SW 1271 (cell line): ENCODE measurements around the gene MYH15.

Source experiments
- DNase-seq, 2 experiments: peaks; one replicate each; lab custom pipeline; 2025; lab: John Stamatoyannopoulos, UW

The MYH15 gene

GRCh38 chr3:108510496-108510895 is at the start of gene MYH15:
TSS of gene MYH15 (minus strand) at chr3:108510596. CDS start at chr3:108510530, 66 bp downstream.
- no peak for DNase-seq

- no peak for DNase-seq
These were observed 45.7 kb upstream of the MYH15 start for GRCh38 chr3:108555966-108556581.

GRCh38 chr3:108554913-108555571 is 44.6 kb upstream of the MYH15 start:
- no peak for DNase-seq

GRCh38 chr3:108554229-108554628 is 43.8 kb upstream of the MYH15 start:
- DNase-seq = no peak

- peak in 1 of 2 experiments; percentile 64 for DNase-seq
These were observed 42.1 kb upstream of the MYH15 start for GRCh38 chr3:108552267-108553159.

- DNase-seq = no peak
These were observed 38.5 kb upstream of the MYH15 start for GRCh38 chr3:108548886-108549285.

GRCh38 chr3:108548304-108548703 is 37.9 kb upstream of the MYH15 start:
- no peak for DNase-seq

GRCh38 chr3:108546692-108547091 is 36.3 kb upstream of the MYH15 start:
- no peak for DNase-seq

GRCh38 chr3:108546247-108546646 is 35.9 kb upstream of the MYH15 start:
- no peak for DNase-seq

- no peak for DNase-seq
These were observed 27.7 kb upstream of the MYH15 start for GRCh38 chr3:108538083-108538482.

- no peak for DNase-seq
These were observed 18.3 kb upstream of the MYH15 start for GRCh38 chr3:108528459-108529252.

- DNase-seq = no peak
These were observed 17.4 kb upstream of the MYH15 start for GRCh38 chr3:108527817-108528216.

- DNase-seq = no peak
These were observed 16.7 kb upstream of the MYH15 start for GRCh38 chr3:108527109-108527508.

GRCh38 chr3:108525971-108526370 is 15.6 kb upstream of the MYH15 start:
- no peak for DNase-seq

GRCh38 chr3:108525256-108525655 is 14.9 kb upstream of the MYH15 start:
- no peak for DNase-seq

GRCh38 chr3:108524537-108524936 is 14.1 kb upstream of the MYH15 start:
- DNase-seq = no peak

- no peak for DNase-seq
These were observed 8.5 kb upstream of the MYH15 start for GRCh38 chr3:108518895-108519294.

- DNase-seq = no peak
These were observed 6.5 kb upstream of the MYH15 start for GRCh38 chr3:108516881-108517280.

GRCh38 chr3:108513961-108514360 is 3.6 kb upstream of the MYH15 start:
- DNase-seq = no peak

- no peak for DNase-seq
These were observed 2.3 kb upstream of the MYH15 start for GRCh38 chr3:108512671-108513070.

- DNase-seq = no peak
These were observed 1.1 kb upstream of the MYH15 start for GRCh38 chr3:108511490-108511889.

- DNase-seq = no peak
These were observed 659 bp upstream of the MYH15 start for GRCh38 chr3:108511055-108511454.
